K562 (cell line): Measurements from ENCODE around the gene RNF214. TPM values are rescaled to one million over a fixed set of nuclear protein-coding genes. Genes with fewer than 3 reads are reported as not detected.

Experiments
- CTBP1 ChIP-seq: fragments of 450-650 bp; IDR thresholded peaks from 2 replicates; pipeline ENCODE4 v1.6.1; 2016; ENCODE audit warnings: borderline replicate concordance
- FOXK2 ChIP-seq, 2 experiments: fragments of 450-650 bp; IDR thresholded peaks in 1 of 2; conservative IDR thresholded peaks in 1 of 2; 2 replicates each; pipeline ENCODE4 v1.6.1; 2016; ENCODE audit warnings: low read depth in 2 of 2, mild to moderate bottlenecking in 1 of 2
- HNRNPUL1 ChIP-seq: fragments of 200-400 bp; formaldehyde crosslinking; IDR thresholded peaks from 2 replicates; pipeline ENCODE4 v1.6.1; 2017; ENCODE audit warnings: low read length
- MBD1 ChIP-seq: fragments of 250-450 bp; sonication (Bioruptor Pico); IDR thresholded peaks from 2 replicates; pipeline ENCODE4 v1.8.0; 2022; ENCODE audit warnings: inconsistent platforms
- MLX ChIP-seq, 2 experiments: fragments of 450-650 bp in 1 of 2; sonication (generic) in 1 of 2; formaldehyde crosslinking; conservative IDR thresholded peaks; 2 replicates each; pipeline versions ENCODE4 v1.4.0 to v1.8.1; 2020 to 2022; ENCODE audit warnings: mild to moderate bottlenecking in 1 of 2, missing genetic modification reagents in 1 of 2
- MYNN ChIP-seq, 2 experiments: sonication (generic); formaldehyde crosslinking in 1 of 2; IDR thresholded peaks; 2 replicates each; pipeline versions ENCODE4 v1.5.0 to v1.6.1; 2016 to 2020; ENCODE audit warnings: antibody characterized with exemption in 1 of 2, missing genetic modification reagents in 1 of 2
- NELFE ChIP-seq: IDR thresholded peaks from 2 replicates; pipeline ENCODE4 v1.6.1; 2011; ENCODE audit warnings: mild to moderate bottlenecking; ENCODE audit not compliant: insufficient read depth, insufficient read length
- NFIX ChIP-seq: fragments of 250-450 bp; sonication (Bioruptor Pico); IDR thresholded peaks from 2 replicates; pipeline ENCODE4 v1.4.0; 2020; ENCODE audit warnings: low read depth, mild to moderate bottlenecking, moderate library complexity
- PATZ1 ChIP-seq: fragments of 250-450 bp; sonication (Bioruptor Pico); IDR thresholded peaks from 2 replicates; pipeline ENCODE4 v1.5.0; 2020; ENCODE audit warnings: mild to moderate bottlenecking, borderline replicate concordance
- PHB ChIP-seq: fragments of 250-450 bp; sonication (Bioruptor Pico); IDR thresholded peaks from 2 replicates; pipeline ENCODE4 v1.5.0; 2021
- POU5F1 ChIP-seq: fragments of 150-350 bp; IDR thresholded peaks from 2 replicates; pipeline ENCODE4 v1.6.1; 2014; ENCODE audit warnings: borderline replicate concordance, low read length, low read depth, mild to moderate bottlenecking; ENCODE audit not compliant: partially characterized antibody
- PRMT5 ChIP-seq: sonication (generic); formaldehyde crosslinking; IDR thresholded peaks from 2 replicates; pipeline ENCODE4 v1.5.0; 2020; ENCODE audit warnings: missing genetic modification reagents
- PTTG1 ChIP-seq: fragments of 450-650 bp; IDR thresholded peaks from 2 replicates; pipeline ENCODE4 v1.6.1; 2016; ENCODE audit warnings: low read depth, mild to moderate bottlenecking, missing genetic modification characterization, missing compliant biosample characterization
- SMARCC2 ChIP-seq: fragments of 450-650 bp; IDR thresholded peaks from 2 replicates; pipeline ENCODE4 v1.6.1; 2017; ENCODE audit warnings: antibody characterized with exemption, moderate library complexity, mild to moderate bottlenecking, low read depth
- SNIP1 ChIP-seq: fragments of 450-650 bp; IDR thresholded peaks from 2 replicates; pipeline ENCODE4 v1.7.1; 2017; ENCODE audit warnings: low read depth, mild to moderate bottlenecking
- TCFL5 ChIP-seq: fragments of 250-450 bp; sonication (Bioruptor Pico); conservative IDR thresholded peaks from 2 replicates; pipeline ENCODE4 v1.6.1; 2021; ENCODE audit warnings: mild to moderate bottlenecking, moderate library complexity, matching md5 sums
- THRAP3 ChIP-seq: fragments of 450-650 bp; IDR thresholded peaks from 2 replicates; pipeline ENCODE4 v1.6.1; 2016; ENCODE audit warnings: mild to moderate bottlenecking, inconsistent platforms, borderline replicate concordance
- ZBTB26 ChIP-seq: fragments of 450-650 bp; formaldehyde crosslinking; IDR thresholded peaks from 2 replicates; pipeline ENCODE4 v1.4.0; 2022; ENCODE audit warnings: missing genetic modification characterization
- ZNF175 ChIP-seq: fragments of 200-800 bp; sonication (Bioruptor generic); IDR thresholded peaks from 2 replicates; pipeline ENCODE4 v1.6.1; 2016; ENCODE audit warnings: low read depth, mild to moderate bottlenecking, missing genetic modification characterization, missing compliant biosample characterization
- ZNF197 ChIP-seq: fragments of 200-800 bp; sonication (Bioruptor generic); IDR thresholded peaks from 2 replicates; pipeline ENCODE4 v1.6.1; 2016; ENCODE audit warnings: low read depth, missing genetic modification characterization, missing compliant biosample characterization
- ZNF75A ChIP-seq: fragments of 450-650 bp; formaldehyde crosslinking; IDR thresholded peaks from 2 replicates; pipeline ENCODE4 v1.4.0; 2020; ENCODE audit warnings: mild to moderate bottlenecking
- polyA plus RNA-seq, 8 experiments: library from polyadenylated mRNA; depleted of rRNA in 4 of 8; stranded (reverse) in 5 of 8; unstranded in 3 of 8; fragments of >200 nt; fragmentation: Nextera tagmentation in 2 of 8; fragmentation: Illumina TruSeq in 1 of 8; extraction: Ambion mirVana in 2 of 8; extraction: Trizol in 1 of 8; gene quantifications; 2 replicates each; pipeline versions ENCODE4 v1.2.1 to v1.2.3, GENCODE V29; 2011 to 2014; ENCODE audit warnings: inconsistent platforms in 1 of 8, missing spikeins in 1 of 8
- total RNA-seq, 7 experiments: library from RNA; depleted of rRNA in 6 of 7; stranded (reverse); fragments of >200 nt in 6 of 7; fragmentation: Illumina TruSeq in 2 of 7; extraction: Trizol in 2 of 7; gene quantifications; 2 replicates each; pipeline versions ENCODE4 v1.2.1 to v1.2.3, GENCODE V29; 2011 to 2021; ENCODE audit warnings: low replicate concordance in 1 of 7

The RNF214 gene
- total and polyA plus RNA-seq, 9 of the 15 experiments (the other 6 are each of a cell fraction or from before 2014, with no cell fraction given) = 6.6 to 24.8 (median 11.9) TPM

GRCh38 chr11:117327567-117328374 is 95.3 kb downstream of the RNF214 start, which contains the start of gene CEP164 (continued):
- TF ChIP-seq PATZ1 (CRISPR knock-in tag) (no peak), THRAP3 (no peak), MYNN (IDR thresholded peaks at IDR 0.05) (no peak), MYNN (CRISPR knock-in tag; IDR thresholded peaks at IDR 0.05) (no peak), PHB (CRISPR knock-in tag) (0 out of 2 replicates have a peak, but pooled peaks have one; percentile 81), MLX (CRISPR knock-in tag; conservative IDR thresholded peaks at IDR 0.05) (no peak), TCFL5 (CRISPR knock-in tag) (no peak), PTTG1 (tag) (no peak), MBD1 (CRISPR knock-in tag) (no peak), NFIX (no peak), SNIP1 (no peak), ZBTB26 (no peak), ZNF175 (0 out of 2 replicates have a peak, but pooled peaks have one; percentile 44), ZNF197 (CRISPR knock-in tag) (0 out of 2 replicates have a peak, but pooled peaks have one; percentile 5), HNRNPUL1 (no peak), SMARCC2 (no peak), CTBP1 (peak; percentile 67; the same call in 1 of the 2 replicates), ZNF75A (no peak), NELFE (no peak), FOXK2 (conservative IDR thresholded peaks at IDR 0.05 in 1 of 2, IDR thresholded peaks at IDR 0.05 in 1 of 2; ENCODE audit: low read depth in 2 of 2) (peak; percentile 76 to 78), POU5F1 (no peak), PRMT5 (CRISPR knock-in tag) (no peak)
